Measurements from ENCODE around the gene DAB1. TPM values are rescaled to one million over a fixed set of nuclear protein-coding genes. Genes with fewer than 3 reads are reported as not detected.

The DAB1 gene
- total RNA-seq, 1 donor from 2014 or later, result 14.6 TPM

DNA sequence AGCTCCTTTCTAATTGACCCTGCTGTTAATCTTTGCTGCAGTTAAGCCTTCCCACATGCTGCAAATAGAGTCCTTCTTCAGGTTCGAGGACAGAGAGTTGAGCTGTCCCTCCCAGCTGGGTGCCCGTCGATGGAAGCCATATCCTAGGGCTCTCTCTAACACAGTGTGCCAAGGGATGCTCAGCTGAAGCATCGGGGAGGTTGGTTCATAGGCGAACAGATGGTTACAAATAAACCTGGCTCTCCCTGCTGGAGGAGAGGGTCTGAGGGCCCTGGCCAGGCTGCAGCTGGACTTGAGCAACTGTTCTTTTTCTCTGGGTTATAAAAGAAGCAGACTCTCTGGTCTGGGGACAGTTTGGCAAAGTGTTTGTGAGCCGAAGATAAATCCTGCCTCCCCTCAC is 337.7 kb downstream of the DAB1 start:
- DNase-seq (ENCODE audit: low spot score), result no peak
- Histone ChIP-seq H3K79me2 (ENCODE audit: low read depth) (no peaks in the 10 kb centered on the region), H3K4me3 (no peak overlapping the region), H3K4me2 (no peak overlapping the region), H2AFZ (replicated peaks) (no peak overlapping the region), H3K36me3 (no peaks in the 10 kb centered on the region), H4K20me1 (ENCODE audit: low read depth) (no peaks in the 10 kb centered on the region), H3K9me3 (ENCODE audit: low read depth) (no peaks in the 10 kb centered on the region), H3K9ac (no peak overlapping the region), H3F3A (ENCODE audit: low read depth) (no peaks in the 10 kb centered on the region), H3K4me1 (peaks cover 54% of the 10 kb centered on the region), H3K27ac (no peak overlapping the region), H3K27me3 (no peaks in the 10 kb centered on the region)
- no peak overlapping the region for H3K4me3 Mint-ChIP-seq
- peaks cover 30% of the 10 kb centered on the region for H3K4me1 Mint-ChIP-seq
- TF ChIP-seq CTCF (IDR thresholded peaks at IDR 0.05), result no peak
- peak overlapping the region; percentile 91 for H3K27ac Mint-ChIP-seq
- H3K36me3 Mint-ChIP-seq, result no peaks in the 10 kb centered on the region
- H3K27me3 Mint-ChIP-seq (ENCODE audit: insufficient read depth, low read depth), result peaks cover 4% of the 10 kb centered on the region
- no peaks in the 10 kb centered on the region for H3K9me3 Mint-ChIP-seq

- H3K27ac ChIP-seq, result no peak overlapping the region
- Mint-ChIP-seq H3K36me3 (no peaks in the 10 kb centered on the region), H3K9me3 (no peaks in the 10 kb centered on the region), H3K4me1 (peaks cover 20% of the 10 kb centered on the region), H3K27ac (no peak overlapping the region), H3K27me3 (ENCODE audit: insufficient read depth, low read depth) (peaks cover 4% of the 10 kb centered on the region), H3K4me3 (no peak overlapping the region)
- TF ChIP-seq EZH2phosphoT487 (IDR thresholded peaks at IDR 0.05) (no peak), EZH2 (IDR thresholded peaks at IDR 0.05) (no peak), CTCF (IDR thresholded peaks at IDR 0.05) (no peak)
- H3K79me2 ChIP-seq (ENCODE audit: low read depth), result no peaks in the 10 kb centered on the region
- DNase-seq (ENCODE audit: low spot score), result no peak
- peak overlapping the region; percentile 22 for H3K4me2 ChIP-seq
- H3K4me3 ChIP-seq, result no peak overlapping the region
- H4K20me1 ChIP-seq (ENCODE audit: low read depth), result no peaks in the 10 kb centered on the region
- no peaks in the 10 kb centered on the region for H3K9me3 ChIP-seq (ENCODE audit: low read depth)
- H3F3A ChIP-seq (ENCODE audit: low read depth), result no peaks in the 10 kb centered on the region
- no peak overlapping the region for H2AFZ ChIP-seq (replicated peaks)
- no peaks in the 10 kb centered on the region for H3K27me3 ChIP-seq
- H3K4me1 ChIP-seq, result peaks cover 40% of the 10 kb centered on the region
- H3K9ac ChIP-seq, result no peak overlapping the region
- no peaks in the 10 kb centered on the region for H3K36me3 ChIP-seq
These were observed 339.2 kb downstream of the DAB1 start for GRCh38 chr1:57084701-57085100.

DNA sequence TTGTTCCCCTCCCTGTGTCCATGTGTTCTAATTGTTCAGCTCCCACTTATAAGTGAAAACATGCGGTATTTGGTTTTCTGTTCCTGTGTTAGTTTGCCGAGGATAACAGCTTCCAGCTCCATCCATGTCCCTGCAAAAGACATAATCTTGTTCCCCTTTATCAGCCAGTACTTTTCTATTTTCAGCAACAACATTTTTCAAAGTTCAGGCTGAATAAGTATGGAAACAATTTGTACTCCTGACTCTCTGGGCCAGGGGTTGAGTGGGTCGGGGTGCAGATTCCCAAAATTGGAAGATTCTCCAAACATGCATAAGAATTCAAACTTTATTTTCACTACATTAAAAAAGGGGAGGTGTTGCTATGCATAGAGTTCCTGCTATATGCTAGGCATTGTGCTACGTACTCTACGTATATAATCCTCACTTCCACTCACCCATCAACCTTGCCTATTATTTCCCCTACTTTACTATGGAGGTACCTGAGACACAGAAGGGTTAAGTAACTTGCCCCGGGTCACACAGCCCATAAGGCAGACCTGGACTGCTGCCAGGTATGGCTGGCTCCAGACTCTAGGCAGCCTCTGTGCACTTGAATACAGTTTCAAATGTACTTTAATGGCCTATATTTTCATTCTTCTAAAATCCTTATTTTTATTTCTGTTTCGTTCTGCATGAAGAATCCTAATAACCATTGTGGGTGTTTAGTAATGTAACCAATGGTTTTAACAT is 341.0 kb downstream of the DAB1 start:
- Histone ChIP-seq H3K79me2 (ENCODE audit: low read depth) (no peaks in the 10 kb centered on the region), H3K4me2 (no peak overlapping the region), H3K27me3 (no peaks in the 10 kb centered on the region), H4K20me1 (ENCODE audit: low read depth) (no peaks in the 10 kb centered on the region), H3K36me3 (no peaks in the 10 kb centered on the region), H3K9ac (no peak overlapping the region), H3K4me1 (peaks cover 25% of the 10 kb centered on the region), H2AFZ (replicated peaks) (no peak overlapping the region), H3K4me3 (no peak overlapping the region), H3K9me3 (ENCODE audit: low read depth) (no peaks in the 10 kb centered on the region), H3F3A (ENCODE audit: low read depth) (no peaks in the 10 kb centered on the region), H3K27ac (no peak overlapping the region)
- H3K4me1 Mint-ChIP-seq, result peaks cover 11% of the 10 kb centered on the region
- no peak overlapping the region for H3K4me3 Mint-ChIP-seq
- no peaks in the 10 kb centered on the region for H3K36me3 Mint-ChIP-seq
- DNase-seq (ENCODE audit: low spot score), result no peak
- no peak for TF ChIP-seq EZH2phosphoT487 (IDR thresholded peaks at IDR 0.05)
- TF ChIP-seq EZH2 (IDR thresholded peaks at IDR 0.05), result no peak
- TF ChIP-seq CTCF (IDR thresholded peaks at IDR 0.05), result no peak
- peaks cover 2% of the 10 kb centered on the region for H3K27me3 Mint-ChIP-seq (ENCODE audit: insufficient read depth, low read depth)
- no peaks in the 10 kb centered on the region for H3K9me3 Mint-ChIP-seq
- no peak overlapping the region for H3K27ac Mint-ChIP-seq

Measured in neural progenitor cell (in vitro differentiated cells).